Hematopoietic multipotent progenitor cell treated with erythropoietin and hydrocortisone succinate and interleukin-3 and kit ligand, for 17 days (in vitro differentiated cells): ENCODE results near the gene TMEM243.
"Not testable (repeated sequence)": the region's sequence is repeated elsewhere in the genome, so short reads cannot be mapped to it uniquely, and the experiment has no call there.

Source experiments
- DNase-seq: peaks from one replicate; pipeline ENCODE4 v3.0.0-alpha.2; 2015; ENCODE audit warnings: low spot score

The TMEM243 gene, protein sequence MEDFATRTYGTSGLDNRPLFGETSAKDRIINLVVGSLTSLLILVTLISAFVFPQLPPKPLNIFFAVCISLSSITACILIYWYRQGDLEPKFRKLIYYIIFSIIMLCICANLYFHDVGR

DNA sequence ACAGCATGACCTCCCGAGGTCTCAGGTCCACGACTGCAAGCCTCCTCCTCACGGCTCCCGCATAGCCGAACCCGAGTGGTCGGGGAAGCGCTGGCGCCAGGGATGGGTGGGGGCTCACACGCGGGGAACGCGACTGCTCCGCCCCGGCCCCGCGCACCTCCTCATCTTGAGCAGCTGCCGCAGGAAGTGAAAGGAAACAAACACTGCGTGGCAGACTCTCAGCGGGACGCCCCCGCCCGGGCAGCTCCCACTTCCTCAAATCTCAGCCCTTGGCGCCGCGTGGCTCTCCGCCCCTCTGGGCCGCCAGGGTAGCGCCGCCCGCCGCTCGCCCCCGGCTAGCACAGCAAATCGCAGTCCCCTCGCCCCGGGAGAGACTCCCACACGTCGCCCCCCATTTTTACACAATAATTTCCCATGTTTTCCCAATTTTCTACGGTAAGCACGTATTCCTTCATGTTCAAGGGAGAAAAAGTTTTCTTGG is at the start of gene TMEM243:
Gene TMEM243, minus strand, starts transcription at position 188 of the 481 bp plus-strand sequence. CDS start 229 bp downstream, outside the sequence.
- DNase-seq, result no peak

DNA sequence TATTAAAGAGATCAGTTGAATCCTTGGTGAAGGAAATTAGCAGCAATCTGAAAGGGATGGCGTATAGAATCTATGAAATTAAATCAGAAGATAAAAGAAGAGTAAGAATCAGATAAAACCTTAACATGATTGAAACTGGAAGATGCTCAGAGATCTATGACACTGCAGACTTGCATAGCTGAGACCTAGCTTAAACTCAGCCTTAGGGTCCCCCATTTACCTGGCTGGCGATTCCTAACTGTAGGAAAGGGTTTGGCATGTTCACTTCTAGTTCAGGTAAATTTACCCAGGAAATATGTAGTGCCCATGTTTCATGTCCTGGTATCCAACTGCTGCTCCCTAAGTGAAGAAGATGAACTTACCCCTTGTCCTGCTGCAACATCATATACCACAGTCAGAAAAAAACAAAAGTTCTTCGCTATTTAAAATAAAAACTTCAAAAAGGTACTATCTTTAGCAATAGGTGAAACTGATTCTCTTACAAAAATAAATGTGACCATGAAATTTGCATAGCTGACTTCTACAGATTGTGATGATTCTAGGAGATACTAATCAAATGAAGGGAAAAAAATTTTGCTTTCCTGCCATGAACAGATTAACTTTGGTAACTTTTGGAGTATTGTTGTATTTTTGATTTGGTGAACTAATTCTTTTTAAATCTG is 47.8 kb upstream of the TMEM243 start:
- DNase-seq, result no peak

DNA sequence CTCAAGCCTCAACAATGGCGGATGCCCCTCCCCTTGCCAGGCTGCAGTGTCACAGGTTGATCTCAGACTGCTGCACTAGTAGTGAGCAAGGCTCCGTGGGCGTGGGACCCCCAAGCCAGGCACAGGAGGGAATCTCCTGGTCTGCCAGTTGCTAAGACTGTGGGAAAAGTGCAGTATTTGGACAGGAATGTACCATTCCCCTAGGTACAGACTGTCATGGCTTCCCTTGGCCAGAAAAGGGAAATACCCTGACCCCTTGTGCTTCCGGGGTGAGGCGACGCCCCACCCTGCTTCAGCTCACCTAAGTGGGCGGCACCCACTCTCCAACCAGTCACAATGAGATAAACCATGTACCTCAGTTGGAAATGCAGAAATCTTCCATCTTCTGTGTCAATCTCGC is 44.0 kb upstream of the TMEM243 start:
- DNase-seq, result no peak

DNA sequence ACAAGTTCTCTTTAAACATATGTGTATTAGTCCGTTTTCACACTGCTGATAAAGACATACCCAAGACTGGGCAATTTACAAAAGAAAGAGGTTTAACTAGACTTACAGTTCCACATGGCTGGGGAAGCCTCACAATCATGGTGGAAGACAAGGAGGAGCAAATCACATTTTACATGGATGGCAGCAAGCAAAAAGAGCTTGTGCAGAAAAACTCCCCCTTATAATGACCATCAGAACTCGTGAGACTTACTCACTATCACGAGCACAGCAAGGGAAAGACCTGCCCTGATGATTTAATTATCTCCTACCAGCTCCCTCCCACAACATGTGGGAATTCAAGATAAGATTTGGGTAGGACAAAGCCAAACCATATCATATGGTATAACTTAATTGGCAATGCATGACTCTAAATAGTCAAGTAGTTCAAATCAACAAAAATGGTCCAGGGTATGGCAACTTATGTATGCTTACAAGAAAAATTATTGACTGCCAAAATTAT is 34.1 kb upstream of the TMEM243 start:
- no peak for DNase-seq

DNA sequence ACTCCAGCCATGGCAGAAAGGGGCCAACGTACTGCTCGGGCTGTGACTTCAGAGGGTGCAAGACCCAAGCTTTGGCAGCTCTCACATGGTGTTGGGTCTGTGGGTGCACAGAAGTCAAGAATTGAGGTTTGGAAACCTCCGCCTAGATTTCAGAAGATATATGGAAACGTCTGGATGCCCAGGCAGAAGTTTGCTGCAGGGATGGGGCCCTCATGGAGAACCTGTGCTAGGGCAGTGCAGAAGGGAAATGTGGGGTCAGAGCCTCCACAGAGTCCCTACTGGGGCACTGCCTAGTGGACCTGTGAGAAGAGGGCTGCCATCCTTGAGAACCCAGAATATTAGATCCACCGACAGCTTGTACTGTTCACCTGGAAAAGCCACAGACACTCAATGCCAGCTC is 26.1 kb upstream of the TMEM243 start:
- not testable (repeated sequence) for DNase-seq

DNA sequence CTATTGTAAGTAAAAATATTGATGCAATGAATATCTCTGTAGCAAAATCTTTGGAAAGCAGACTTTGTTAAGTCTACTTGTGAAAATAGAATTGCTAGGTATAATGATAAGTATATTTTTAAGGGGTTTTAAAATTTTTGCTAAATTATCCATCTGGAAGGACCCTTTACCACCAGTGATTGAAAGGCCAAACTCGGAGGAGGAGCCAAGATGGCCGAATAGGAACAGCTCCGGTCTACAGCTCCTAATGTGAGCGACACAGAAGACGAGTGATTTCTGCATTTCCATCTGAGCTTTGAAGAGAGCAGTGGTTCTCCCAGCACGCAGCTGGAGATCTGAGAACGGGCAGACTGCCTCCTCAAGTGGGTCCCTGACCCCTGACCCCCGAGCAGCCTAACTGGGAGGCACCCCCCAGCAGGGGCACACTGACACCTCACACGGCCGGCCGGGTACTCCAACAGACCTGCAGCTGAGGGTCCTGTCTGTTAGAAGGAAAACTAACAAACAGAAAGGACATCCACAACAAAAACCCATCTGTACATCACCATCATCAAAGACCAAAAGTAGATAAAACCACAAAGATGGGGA is 19.0 kb upstream of the TMEM243 start:
- not testable (repeated sequence) for DNase-seq

DNA sequence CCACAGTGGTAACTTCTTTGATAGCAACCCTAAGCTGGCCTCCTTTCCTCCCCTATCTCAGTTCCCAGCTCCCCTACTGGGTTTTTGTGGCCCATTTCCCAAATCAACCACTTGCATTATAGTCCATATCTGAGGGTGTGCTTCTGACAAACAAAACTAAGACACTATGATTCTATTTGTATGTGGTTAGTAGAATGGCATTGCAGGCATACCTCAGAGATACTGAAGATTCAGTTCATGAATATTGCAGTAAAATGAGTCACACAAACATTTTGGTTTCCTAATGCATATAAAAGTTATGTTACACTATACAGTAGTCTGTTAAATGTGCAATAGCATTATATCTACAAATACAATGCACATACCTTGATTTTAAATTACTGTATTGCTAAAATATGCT is 15.4 kb upstream of the TMEM243 start:
- DNase-seq, result no peak

DNA sequence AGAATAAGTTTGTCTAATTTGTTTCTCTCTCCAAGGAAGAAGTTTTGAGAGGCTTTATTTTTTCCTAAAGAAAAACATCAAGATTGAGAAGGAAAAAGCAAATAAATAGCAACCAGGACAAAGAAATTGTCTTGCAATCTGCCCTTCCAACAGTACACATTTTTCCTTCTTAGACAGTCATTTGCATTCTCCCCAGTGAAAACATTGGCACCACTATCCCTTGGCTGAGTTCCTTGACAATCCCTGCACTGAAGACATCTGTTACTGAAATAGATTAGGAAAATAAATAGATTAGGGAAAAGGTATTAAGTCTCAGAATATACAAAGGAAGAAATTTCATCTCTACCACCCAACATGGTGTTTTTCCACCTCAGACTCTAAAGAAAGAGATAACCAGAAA is 12.2 kb upstream of the TMEM243 start:
- DNase-seq, result no peak

DNA sequence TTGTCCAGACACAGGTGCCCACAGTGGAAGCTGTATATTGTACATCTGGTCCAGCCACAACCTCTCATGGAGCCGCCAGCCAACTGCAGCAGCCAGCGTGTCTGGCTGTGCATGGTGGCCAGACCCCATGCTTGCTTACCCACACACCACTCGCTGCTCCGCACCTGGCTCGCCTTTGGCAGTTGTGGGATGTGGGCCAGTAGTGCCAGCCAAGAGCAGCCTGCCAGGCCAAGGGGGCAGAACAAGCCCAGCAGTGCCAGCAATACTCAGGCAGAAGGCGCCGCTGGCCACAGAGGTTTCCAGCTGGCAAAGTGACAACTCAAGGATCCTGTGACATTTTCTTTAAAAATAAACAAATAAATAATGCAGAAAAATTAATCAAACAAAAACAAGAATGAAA is 11.7 kb upstream of the TMEM243 start:
- DNase-seq, result no peak

DNA sequence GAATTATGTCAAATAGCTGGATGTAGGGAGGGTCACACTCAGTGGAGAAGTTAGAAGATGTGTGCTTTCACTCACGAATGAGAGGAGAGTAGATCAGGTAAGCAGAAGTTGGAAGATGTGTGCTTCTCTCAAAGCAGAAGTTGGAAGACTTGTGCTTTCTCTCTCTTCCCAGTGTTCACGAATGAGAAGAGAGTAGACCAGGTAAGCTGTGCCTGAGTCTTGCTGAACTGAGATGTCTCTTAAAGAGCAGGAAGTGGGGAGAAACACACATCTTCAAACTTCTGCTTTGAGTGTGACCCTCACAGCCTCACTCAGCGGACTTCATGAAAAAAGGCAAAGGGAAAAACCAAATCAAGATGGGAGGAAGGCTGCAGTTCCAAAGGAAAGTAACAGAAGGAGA is 7.0 kb upstream of the TMEM243 start:
- no peak for DNase-seq

DNA sequence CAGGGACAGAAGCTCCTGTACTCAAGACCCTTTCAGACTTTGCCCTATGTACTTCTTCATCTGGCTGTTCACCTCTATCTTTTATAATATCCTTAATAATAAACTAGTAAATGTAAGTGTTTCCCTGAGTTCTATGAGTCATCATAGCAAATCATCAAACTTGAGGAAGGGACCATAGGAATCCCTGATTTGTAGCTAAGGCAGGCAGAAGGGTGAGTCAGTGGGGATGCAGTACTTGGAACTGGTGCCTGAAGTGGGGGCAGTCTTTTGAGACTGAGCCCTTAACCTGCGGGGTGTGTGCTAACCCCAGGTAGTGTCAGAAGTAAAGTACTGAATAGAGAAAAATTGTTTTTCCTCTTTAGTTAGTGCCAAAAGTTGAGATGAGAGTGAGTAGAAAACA is 6.2 kb upstream of the TMEM243 start:
- no peak for DNase-seq

DNA sequence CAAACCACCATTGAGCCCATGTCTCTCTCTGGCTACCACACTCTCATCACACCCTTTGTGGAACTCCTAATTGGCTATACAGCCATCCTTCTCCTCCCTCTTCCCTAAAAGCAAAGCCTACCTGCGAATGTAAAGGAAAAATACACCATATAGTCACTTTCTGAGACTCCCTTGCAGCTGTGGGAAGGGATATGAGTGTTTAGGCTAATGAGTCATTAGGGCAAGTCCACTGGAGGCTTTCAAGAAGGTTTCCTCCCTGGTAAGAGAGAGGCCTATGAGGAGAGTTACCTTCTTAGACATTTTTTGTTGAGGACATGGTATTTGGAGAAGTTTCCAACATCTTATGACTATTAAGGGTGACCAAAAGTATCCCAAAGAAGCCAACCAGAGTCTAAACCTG is 4.1 kb upstream of the TMEM243 start:
- DNase-seq, result no peak

DNA sequence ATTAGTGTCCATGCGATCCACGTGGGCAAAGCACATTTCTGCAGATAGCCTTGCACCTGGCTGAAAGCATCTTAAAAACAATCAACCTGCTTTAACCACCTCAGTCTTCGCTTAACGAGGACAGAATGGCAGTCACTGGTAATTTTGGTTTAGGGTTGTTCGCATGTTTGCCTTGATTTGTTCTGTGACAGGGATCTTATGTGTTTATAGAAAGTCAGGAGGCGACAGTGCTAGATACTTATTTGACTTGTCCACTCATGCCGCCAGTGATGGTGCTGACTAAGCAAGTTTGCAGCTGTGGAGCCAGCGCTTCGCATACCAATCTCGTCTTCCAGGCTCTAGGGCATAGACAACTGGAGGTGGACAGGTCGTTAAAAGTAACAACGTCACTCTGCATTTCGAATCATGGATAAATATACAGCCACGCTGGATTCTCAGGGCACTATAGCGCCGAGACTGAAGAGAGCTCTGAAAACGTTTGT is 1.2 kb upstream of the TMEM243 start:
- DNase-seq, result no peak

DNA sequence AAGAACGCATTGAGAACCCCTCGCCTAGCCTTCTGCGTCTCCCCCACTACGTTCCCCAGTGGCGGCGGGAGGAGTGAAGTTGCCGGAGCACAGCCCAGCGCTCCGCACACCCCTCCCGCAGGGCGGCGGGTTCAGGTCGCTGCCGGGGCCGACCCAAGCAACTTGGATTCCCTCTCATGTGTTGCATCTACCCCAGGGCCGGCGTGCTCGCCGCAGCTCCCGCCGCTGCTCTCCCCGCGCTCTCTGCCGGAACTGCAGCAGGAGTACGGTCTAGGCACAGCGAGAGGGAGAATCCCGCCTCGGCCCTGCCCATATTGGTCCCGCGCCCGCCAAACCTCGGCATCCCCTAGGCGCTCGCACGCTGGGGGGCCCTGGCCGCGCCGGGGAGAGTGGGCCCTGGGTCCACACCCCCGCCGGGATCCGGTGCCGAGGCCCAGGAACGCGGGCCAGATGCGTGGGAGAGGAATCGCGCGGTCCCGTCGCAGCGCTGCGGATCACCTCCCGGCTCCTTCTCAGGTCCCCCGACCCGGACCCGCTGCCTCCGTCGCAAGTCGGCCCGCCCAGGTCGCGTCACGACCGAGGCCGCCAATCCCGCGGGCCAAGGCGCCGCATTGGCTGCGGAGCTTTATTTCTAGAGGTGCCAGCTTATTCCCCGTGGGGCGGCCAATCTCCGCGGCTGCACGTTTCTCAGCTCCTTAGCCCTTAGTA is 648 bp upstream of the TMEM243 start:
- no peak for DNase-seq

DNA sequence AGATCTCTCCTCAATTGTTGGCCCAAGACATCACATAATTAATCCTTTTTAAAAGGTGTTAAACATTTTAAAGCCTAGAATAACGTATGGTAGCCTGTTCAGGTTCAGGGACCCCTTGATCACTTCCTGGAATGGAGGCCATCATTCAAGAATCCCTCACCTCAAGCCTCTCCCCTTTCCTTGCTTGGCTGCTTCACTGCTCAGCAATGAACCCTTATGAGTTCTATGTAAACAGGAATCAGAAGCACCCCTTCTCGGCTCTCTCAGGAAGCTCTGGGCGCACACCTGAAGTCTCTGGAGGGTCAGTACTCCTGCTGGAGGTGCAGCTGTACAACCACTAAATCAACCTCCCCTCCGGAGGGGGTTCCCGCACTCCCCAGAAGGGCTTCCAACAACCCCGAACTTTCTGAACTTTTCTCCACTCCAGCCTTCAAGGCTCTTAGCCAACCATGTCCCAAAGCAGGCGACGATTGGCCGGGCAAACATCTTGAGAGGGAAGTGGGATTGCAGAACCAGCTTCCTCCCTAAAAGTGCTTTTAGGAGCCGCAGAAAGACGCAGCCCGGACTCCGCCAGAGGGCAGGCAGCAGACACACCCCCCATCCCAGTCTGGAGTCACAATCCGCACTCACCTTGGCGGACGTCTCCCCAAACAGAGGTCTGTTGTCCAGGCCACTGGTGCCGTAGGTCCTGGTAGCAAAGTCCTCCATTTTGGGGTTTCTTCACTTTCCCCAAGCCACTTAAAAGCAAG is 562 bp downstream of the TMEM243 start:
- no peak for DNase-seq

DNA sequence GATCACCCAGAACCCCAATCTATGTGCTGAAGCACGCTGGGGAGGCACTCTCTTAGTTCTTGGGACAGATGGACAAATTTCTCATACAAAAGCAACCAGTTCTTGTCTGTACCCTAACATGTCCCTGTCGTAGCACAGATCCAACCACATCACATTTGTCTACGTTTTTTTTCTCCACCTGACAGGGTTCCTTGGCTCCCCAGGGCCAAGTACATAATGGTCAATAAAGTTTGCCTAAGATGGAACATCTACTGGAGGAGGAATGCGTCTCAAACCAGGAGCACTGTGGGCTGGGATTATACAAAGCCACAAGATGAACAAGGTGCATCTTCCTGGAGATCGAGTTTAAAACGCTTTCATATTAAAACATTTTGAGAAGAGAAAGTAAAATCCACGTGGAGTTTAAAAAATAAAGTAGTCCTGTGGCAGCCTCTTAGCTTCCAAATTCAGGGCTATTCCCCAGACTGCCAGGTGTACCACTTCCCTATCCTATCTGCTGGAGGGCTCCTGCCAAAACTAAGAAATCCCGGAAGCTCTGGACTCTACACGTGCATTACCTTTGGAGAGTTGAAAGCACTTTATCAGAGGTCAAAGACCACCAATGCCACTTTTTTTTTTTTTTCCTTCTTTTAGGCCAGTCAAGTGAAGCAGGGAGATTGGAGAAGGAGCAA is 1.4 kb downstream of the TMEM243 start:
- DNase-seq, result no peak

DNA sequence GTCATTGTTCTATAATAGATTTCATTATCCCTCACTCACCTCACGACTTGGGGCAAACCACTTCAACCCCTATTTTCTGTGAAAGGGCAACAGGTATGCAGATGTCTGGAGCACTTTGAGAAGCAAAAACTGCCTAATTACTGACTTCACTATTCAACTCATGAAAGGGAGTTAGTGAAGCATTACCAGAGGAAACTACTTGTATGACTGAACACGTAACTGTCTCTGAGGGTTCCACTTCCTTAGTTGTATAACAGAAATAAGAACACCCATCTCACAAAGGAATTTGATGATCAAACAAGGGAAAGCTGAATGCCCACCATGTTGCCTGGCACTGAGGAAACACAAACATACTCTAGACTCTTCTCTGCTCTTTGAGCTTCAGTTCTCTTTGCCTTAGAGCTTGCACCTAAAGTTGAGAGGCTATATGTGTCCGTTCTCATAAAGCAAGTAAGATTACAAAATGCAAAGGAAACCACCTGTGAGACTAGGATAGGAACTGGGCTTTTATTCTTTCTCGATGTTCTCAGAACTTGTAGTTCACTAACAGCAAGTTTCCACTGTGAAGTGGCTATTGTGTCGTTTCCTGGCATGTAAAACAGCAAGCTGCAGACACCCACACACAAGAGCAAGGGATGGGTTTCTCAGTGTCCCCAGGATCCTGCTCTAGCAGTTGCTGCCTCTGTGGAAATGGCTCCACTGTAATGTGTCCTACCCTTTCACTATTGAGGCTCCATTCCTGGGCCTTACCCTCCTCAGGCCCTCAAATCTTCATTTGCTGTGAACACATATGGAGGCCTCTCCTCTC is 2.6 kb downstream of the TMEM243 start:
- no peak for DNase-seq

DNA sequence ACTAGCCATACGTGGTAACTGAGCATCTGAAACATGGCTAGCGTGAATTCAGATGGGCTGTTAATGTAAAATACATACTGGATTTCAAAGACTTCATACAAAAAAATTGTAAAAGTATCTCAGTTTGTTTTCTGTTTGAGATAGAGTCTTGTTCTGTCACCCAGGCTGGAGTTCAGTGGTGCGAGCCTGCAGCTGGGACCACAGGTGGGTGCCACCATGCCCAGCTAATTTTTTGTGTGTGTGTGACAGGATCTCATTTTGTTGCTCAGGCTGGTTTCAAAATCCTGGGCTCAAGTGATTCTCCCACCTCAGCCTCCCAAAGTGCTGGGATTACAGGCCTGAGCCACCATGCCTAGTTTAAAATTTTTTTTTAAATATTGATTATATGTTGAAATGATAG is 4.5 kb downstream of the TMEM243 start:
- no peak for DNase-seq

DNA sequence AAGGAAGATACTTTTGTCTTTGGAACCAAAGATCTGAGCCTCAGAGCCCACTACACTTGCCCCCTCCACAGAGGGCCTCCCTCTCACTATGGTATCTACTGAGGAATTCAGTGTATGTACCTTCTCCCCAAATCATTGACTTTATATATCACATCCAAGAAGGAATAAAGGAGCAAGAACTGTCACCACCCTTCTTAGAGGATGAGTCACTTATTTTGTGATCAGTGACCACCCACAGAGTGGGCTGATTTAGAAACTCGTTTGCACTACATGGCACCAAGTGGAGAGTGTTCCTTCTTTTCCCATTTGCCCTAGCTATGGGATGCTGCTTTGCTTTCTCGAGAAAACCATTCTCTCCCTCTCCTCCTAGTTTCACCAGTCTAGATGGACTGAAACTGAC is 5.7 kb downstream of the TMEM243 start:
- no peak for DNase-seq

DNA sequence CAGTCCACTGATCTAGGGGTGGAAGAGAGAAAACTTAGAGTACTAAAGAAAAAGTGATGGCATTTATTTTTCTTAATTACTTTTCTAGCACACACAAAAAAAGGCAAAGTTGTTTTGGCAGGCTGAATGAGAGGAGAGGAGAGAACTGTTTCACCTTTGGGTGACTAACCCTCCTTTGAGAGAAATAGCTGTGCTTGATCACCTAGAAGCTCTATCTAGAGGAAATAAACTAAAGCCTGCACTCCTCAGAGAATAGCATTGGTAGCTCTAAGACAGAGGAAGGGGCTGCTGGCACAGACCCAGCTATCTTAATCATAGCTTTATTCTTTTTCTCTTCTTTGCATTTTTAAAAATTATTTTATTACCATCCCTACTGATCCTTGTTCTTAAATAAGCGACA is 6.3 kb downstream of the TMEM243 start:
- DNase-seq, result no peak

DNA sequence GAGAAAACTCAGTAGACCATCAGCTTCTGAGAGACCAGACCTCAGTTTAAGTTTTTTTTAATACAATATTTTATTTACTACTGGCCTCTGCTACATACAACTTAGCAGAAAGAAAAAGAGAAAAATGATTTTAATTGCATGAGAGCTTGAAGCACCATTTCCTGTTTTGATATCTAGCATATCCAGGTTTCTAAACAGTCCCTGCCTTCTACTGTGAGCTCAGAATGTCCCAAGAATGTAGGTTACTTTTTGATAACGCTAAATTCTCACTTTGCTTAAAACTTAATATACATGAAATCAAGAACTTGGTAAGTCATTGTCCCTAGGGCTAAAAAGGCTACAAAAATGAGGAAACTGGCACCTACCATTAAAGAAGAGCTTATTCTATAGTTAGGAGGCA is 7.0 kb downstream of the TMEM243 start:
- no peak for DNase-seq
